T-helper 2 cell treated with Interferon-gamma antibody and Interleukin-4, amounts not matched to agents 5 μg/mL and 100 μg/mL, for 36 hours (primary cell): ENCODE data around the gene ZNF783.
"Not testable (repeated sequence)": the region's sequence is repeated elsewhere in the genome, so short reads cannot be mapped to it uniquely, and the experiment has no call there.

Source experiments
- DNase-seq: peaks from one replicate; pipeline ENCODE4 v3.0.0; 2021; ENCODE audit warnings: low spot score
- H3K27ac Mint-ChIP-seq: one replicate; pipeline ENCODE4 v1.8.0; 2021; ENCODE audit warnings: mild to moderate bottlenecking, mixed read lengths
- H3K27me3 Mint-ChIP-seq: one replicate; pipeline ENCODE4 v1.8.0; 2021; ENCODE audit warnings: low read depth, mixed read lengths
- H3K36me3 Mint-ChIP-seq: one replicate; pipeline ENCODE4 v1.8.0; 2021; ENCODE audit warnings: low read depth, mixed read lengths
- H3K4me1 Mint-ChIP-seq: one replicate; pipeline ENCODE4 v1.8.0; 2021; ENCODE audit warnings: low read depth, mixed read lengths
- H3K4me3 Mint-ChIP-seq: one replicate; pipeline ENCODE4 v1.8.0; 2022; ENCODE audit warnings: mild to moderate bottlenecking, moderate library complexity, mixed read lengths
- H3K9me3 Mint-ChIP-seq: one replicate; pipeline ENCODE4 v1.8.0; 2021; ENCODE audit warnings: mixed read lengths

ZNF783 gene

GRCh38 chr7:149307775-149308501 is 45.9 kb downstream of the ZNF783 start:
- no peak for DNase-seq
- Mint-ChIP-seq H3K27me3 (no peaks in the 10 kb centered on the region), H3K4me1 (no peaks in the 10 kb centered on the region), H3K9me3 (peaks cover 14% of the 10 kb centered on the region), H3K4me3 (no peak overlapping the region), H3K36me3 (no peaks in the 10 kb centered on the region), H3K27ac (no peak overlapping the region)

- H3K36me3 Mint-ChIP-seq: no peaks in the 10 kb centered on the region
- no peak for DNase-seq
- no peak overlapping the region for H3K4me3 Mint-ChIP-seq
- H3K27ac Mint-ChIP-seq: no peak overlapping the region
- H3K9me3 Mint-ChIP-seq: peaks cover 14% of the 10 kb centered on the region
- H3K27me3 Mint-ChIP-seq: peaks cover 9% of the 10 kb centered on the region
- H3K4me1 Mint-ChIP-seq: no peaks in the 10 kb centered on the region
Observed at GRCh38 chr7:149310113-149310836, 48.3 kb downstream of the ZNF783 start.

GRCh38 chr7:149310990-149311573 is 49.1 kb downstream of the ZNF783 start:
- Mint-ChIP-seq H3K4me1 (no peaks in the 10 kb centered on the region), H3K36me3 (no peaks in the 10 kb centered on the region), H3K4me3 (no peak overlapping the region), H3K27ac (no peak overlapping the region), H3K27me3 (peaks cover 16% of the 10 kb centered on the region), H3K9me3 (peaks cover 14% of the 10 kb centered on the region)
- no peak for DNase-seq

GRCh38 chr7:149313981-149314380 is 52.0 kb downstream of the ZNF783 start:
- DNase-seq: no peak
- peaks cover 22% of the 10 kb centered on the region for H3K27me3 Mint-ChIP-seq
- H3K36me3 Mint-ChIP-seq: no peaks in the 10 kb centered on the region
- H3K4me1 Mint-ChIP-seq: no peaks in the 10 kb centered on the region
- H3K9me3 Mint-ChIP-seq: peaks cover 14% of the 10 kb centered on the region
- no peak overlapping the region for H3K27ac Mint-ChIP-seq
- H3K4me3 Mint-ChIP-seq: no peak overlapping the region

- peaks cover 22% of the 10 kb centered on the region for H3K27me3 Mint-ChIP-seq
- H3K9me3 Mint-ChIP-seq: peaks cover 1% of the 10 kb centered on the region
- H3K27ac Mint-ChIP-seq: no peak overlapping the region
- H3K4me3 Mint-ChIP-seq: no peak overlapping the region
- no peak for DNase-seq
- H3K4me1 Mint-ChIP-seq: peaks cover 6% of the 10 kb centered on the region
- H3K36me3 Mint-ChIP-seq: no peaks in the 10 kb centered on the region
Observed at GRCh38 chr7:149316606-149317005, 54.6 kb downstream of the ZNF783 start.

GRCh38 chr7:149317496-149317895 is 55.5 kb downstream of the ZNF783 start:
- H3K4me3 Mint-ChIP-seq: no peak overlapping the region
- no peak overlapping the region for H3K27ac Mint-ChIP-seq
- H3K36me3 Mint-ChIP-seq: peaks cover 4% of the 10 kb centered on the region
- peaks cover 10% of the 10 kb centered on the region for H3K9me3 Mint-ChIP-seq
- no peak for DNase-seq
- H3K27me3 Mint-ChIP-seq: peaks cover 22% of the 10 kb centered on the region
- peaks cover 15% of the 10 kb centered on the region for H3K4me1 Mint-ChIP-seq

GRCh38 chr7:149317986-149318672 is 56.1 kb downstream of the ZNF783 start:
- Mint-ChIP-seq H3K27ac (no peak overlapping the region), H3K4me3 (no peak overlapping the region), H3K9me3 (peaks cover 10% of the 10 kb centered on the region), H3K27me3 (peaks cover 22% of the 10 kb centered on the region), H3K4me1 (peaks cover 17% of the 10 kb centered on the region), H3K36me3 (peaks cover 5% of the 10 kb centered on the region)
- DNase-seq: no peak

- H3K4me3 Mint-ChIP-seq: no peak overlapping the region
- H3K9me3 Mint-ChIP-seq: peaks cover 10% of the 10 kb centered on the region
- no peak for DNase-seq
- peaks cover 16% of the 10 kb centered on the region for H3K27me3 Mint-ChIP-seq
- no peak overlapping the region for H3K27ac Mint-ChIP-seq
- peaks cover 5% of the 10 kb centered on the region for H3K36me3 Mint-ChIP-seq
- peaks cover 17% of the 10 kb centered on the region for H3K4me1 Mint-ChIP-seq
Observed at GRCh38 chr7:149319376-149319775, 57.4 kb downstream of the ZNF783 start.

GRCh38 chr7:149320313-149321124 is 58.5 kb downstream of the ZNF783 start:
- peaks cover 11% of the 10 kb centered on the region for H3K27me3 Mint-ChIP-seq
- no peak overlapping the region for H3K4me3 Mint-ChIP-seq
- peaks cover 5% of the 10 kb centered on the region for H3K36me3 Mint-ChIP-seq
- peaks cover 17% of the 10 kb centered on the region for H3K4me1 Mint-ChIP-seq
- no peak overlapping the region for H3K27ac Mint-ChIP-seq
- peaks cover 15% of the 10 kb centered on the region for H3K9me3 Mint-ChIP-seq
- no peak for DNase-seq

GRCh38 chr7:149321125-149321905 is 59.3 kb downstream of the ZNF783 start:
- Mint-ChIP-seq H3K9me3 (peaks cover 15% of the 10 kb centered on the region), H3K27ac (peak overlapping the region; percentile 22), H3K4me1 (peaks cover 17% of the 10 kb centered on the region), H3K4me3 (peak overlapping the region; percentile 70)
- H3K27me3 Mint-ChIP-seq, DNase-seq, H3K36me3 Mint-ChIP-seq: not testable (repeated sequence)

- DNase-seq: no peak
- Mint-ChIP-seq H3K36me3 (peaks cover 5% of the 10 kb centered on the region), H3K27ac (peak overlapping the region; percentile 77), H3K4me3 (peak overlapping the region; percentile 70), H3K4me1 (peaks cover 17% of the 10 kb centered on the region), H3K27me3 (peaks cover 5% of the 10 kb centered on the region), H3K9me3 (peaks cover 15% of the 10 kb centered on the region)
Observed at GRCh38 chr7:149321978-149322541, 60.1 kb downstream of the ZNF783 start.

GRCh38 chr7:149322737-149323136 is 60.7 kb downstream of the ZNF783 start:
- peaks cover 3% of the 10 kb centered on the region for H3K27me3 Mint-ChIP-seq
- H3K27ac Mint-ChIP-seq: no peak overlapping the region
- peak overlapping the region; percentile 70 for H3K4me3 Mint-ChIP-seq
- H3K36me3 Mint-ChIP-seq: peaks cover 5% of the 10 kb centered on the region
- H3K9me3 Mint-ChIP-seq: peaks cover 15% of the 10 kb centered on the region
- H3K4me1 Mint-ChIP-seq: peaks cover 17% of the 10 kb centered on the region
- no peak for DNase-seq
